HG03175 (cell line): ENCODE data around the gene CACNA1B.
"Not testable (repeated sequence)": the region's sequence is repeated elsewhere in the genome, so short reads cannot be mapped to it uniquely, and the experiment has no call there.

Source experiments
- ATAC-seq: cut with Tn5 transposase; IDR thresholded peaks from one replicate; pipeline ENCODE4 v1.9.1; 2021; ENCODE audit warnings: mild to moderate bottlenecking, moderate library complexity; ENCODE audit not compliant: unreplicated experiment

Gene CACNA1B

DNA sequence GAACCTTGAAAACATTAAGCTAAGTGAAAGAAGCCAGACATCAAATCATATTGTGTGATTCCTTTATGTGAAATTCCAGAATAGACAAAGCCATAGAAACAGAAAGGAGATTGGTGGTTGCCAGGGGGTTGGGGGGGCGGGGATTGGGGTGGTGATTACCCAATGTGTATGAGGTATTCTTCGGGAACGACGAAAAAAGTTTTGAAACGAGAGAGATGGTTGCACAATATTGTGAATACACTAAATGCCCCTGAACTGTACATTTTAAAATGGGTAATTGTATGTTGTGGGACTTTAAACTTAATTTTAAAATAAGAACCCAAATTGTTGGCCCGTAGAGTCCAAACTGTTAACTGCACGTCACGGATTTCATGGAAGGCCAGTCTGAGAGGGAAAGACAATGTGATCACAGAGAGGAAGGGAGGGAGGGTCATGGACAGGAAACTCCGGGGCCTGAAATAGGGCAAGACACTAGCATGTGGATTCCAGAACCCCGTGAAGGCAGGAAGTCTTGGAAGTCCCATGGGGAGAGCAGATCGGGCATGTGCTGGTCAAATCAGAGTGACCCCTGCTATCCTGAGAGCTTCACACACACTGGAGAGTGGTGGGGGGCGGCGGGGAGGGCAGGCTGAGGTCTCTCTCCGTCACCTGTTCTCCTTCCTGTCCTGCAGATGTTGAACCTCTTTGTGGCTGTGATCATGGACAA lies 218.4 kb downstream of the CACNA1B start:
- ATAC-seq = no peak

DNA sequence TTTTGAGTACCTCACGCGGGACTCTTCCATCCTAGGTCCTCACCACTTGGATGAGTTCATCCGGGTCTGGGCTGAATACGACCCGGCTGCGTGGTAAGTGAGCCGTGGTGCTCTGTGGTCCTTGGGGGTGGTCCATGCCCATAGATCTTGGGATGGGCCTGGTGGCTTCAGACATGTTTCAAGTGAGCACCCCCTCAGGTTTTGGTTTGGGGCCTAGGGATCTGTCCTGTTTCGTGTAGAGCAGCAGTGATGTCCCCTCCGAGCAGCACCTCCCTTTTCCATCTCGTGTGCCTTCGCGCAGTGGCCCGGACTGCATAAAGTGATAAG lies 218.9 kb downstream of the CACNA1B start:
- ATAC-seq = no peak

DNA sequence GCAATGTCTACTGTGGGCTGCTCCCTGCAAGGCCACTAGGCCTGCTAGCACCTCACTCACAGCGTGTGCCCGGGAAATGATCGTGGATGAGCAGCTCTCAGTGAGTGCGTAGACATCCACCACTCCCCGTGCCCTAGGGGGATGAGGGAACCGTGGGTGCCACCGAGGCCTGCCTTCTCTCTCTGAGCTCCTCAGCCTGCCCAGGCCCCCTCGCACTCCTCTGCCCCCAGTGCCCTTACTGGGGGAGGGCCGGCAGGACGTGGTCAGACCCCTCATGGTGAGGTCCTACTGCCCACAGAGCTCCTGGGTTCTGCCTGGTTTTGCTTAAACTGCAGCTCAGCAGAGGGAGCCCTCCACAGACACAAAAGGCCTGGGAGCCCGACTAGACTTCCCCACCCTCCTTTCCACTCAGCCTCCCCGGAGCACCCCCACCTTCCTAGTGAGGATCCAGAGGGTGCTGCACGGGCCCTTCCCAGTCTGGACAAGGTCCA lies 220.0 kb downstream of the CACNA1B start:
- ATAC-seq = no peak

DNA sequence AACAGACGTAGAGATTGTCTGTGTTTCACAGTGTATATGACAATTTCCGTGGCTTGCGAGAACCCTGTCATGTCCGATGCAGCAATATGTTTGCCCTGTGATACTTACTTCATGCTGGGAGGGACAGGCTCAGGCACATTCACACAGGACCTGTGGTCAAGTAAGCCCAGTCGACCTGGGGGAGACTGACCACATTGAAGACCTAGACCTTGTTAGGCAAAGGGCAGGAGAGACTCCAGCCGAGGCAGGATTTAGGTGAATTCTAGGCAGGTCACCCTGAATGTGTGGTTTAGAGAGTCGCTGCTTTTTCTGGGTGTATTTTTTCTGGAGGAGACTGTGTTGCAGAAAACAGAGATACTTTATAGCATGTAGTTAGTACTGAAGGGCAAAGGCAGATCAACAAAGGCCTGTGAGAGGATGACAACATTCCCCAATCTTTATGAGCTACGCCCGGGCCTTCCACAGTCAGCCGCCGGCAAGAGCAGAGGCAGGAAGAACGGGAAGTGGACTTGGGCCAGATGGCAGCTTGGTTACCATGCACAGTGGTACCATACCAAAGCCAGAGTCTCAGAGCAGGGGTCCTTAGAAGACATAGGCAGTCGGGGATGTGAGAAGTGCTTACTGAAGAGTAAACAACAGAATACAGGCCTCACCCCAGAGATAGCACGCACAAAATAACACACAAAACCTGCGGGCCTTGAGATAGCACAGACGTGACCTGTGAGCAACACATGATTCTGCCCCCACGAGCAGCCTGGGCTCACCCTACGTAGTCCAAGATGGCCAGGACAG lies 220.7 kb downstream of the CACNA1B start:
- ATAC-seq = no peak

DNA sequence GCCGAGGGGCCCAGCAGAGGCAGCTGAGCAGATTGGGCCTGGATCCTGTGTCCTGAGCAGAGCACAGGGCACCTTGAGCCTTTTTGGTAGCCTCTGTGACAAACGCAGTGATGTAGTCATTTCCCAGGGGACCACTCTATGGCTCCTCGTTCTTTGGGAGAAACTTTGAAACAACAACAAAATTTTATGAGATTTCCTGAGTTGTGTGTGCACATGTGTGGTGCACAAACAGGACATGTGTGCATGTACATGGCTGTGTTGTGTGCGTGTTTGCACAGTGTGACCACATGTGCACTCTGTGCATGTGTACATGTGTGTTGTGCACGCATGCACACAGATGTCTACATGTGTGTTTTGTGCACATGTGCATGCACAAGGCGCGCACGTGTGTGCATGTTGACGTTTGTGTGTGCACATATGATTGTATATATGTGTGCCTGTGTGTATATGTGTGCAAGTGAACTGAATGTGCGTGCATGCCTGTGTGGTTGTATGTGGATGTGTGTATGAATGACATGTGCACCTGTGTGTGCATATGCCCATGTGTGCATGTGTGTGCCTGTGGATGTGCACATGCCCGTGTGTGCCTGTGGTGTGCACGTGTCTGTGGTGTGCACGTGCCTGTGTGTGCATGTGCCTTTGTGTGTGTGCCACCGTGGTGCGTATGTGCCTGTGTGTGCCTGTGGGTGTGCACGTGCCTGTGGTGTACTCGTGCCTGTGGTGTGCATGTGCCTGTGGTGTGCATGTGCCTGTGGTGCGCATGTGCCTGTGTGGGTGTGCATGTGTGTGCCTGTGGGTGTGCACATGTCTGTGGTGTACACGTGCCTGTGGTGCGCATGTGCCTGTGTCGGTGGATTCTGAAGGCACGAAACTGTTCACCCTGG lies 221.6 kb downstream of the CACNA1B start:
- no peak for ATAC-seq

DNA sequence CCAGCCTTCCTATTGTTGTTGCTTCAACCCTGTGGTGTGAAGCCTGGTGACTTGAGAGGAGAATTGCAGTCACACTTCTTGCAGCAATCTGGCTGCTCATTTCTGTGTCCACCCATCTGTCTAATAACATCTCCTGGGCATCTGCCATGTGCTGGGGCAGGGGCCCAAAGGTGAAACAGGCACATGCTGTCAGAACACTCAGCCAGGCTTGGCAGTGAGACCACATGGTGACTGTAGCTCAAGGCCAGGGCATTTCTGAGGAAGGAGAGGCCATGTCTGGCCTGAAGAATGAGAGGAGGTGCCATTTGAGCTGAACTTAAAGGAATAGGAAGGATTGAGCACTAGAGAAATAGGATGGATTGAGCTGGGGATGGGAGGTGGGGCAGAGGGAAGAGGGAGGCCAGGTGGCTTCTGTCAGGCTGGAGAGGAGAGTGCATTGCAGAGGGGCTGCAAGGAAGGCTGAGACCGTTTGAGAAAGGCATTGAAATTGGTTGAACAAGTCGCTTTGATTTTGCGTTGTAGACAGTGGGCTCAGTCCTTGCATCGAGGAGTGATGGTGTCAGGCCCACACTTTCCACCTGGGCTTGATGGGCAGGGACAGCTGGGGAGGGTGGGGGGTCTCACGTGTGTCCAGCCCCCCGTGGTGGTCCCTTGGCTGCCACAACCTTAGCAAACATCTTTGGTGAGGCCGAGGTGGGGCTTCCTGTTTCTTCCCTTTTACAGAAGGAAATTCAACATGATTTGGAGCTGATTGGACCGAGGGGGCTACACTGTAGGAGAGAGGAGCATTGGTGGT lies 222.4 kb downstream of the CACNA1B start:
- no peak for ATAC-seq

DNA sequence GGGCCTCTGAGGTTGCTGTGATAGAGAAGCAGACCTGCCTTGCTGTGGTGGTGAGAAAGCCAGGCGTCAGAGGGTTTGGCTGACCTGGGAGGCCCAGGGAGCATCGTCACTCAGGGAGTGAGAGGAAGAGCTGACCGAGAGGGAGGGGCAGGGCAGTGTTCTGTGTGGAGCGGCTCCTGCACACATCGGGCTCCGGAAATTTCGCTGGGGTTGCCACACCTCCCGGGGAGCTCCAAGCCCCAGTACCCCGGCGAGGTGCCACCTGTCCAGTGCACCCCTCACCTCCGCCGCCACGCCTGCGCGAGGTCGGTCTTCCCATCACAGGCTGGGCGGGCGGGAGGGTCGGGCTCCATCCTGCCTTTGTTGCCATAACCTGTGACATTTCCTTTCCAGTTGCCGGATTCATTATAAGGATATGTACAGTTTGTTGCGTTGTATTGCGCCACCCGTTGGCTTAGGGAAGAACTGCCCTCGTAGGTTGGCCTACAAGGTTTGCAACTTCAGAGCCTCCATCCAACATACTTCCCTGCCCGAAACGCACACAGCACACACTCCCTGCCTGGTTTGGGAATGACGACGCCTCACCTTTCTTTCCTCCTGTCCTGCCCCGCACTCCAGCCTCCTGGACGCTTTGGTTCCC lies 223.2 kb downstream of the CACNA1B start:
- no peak for ATAC-seq

DNA sequence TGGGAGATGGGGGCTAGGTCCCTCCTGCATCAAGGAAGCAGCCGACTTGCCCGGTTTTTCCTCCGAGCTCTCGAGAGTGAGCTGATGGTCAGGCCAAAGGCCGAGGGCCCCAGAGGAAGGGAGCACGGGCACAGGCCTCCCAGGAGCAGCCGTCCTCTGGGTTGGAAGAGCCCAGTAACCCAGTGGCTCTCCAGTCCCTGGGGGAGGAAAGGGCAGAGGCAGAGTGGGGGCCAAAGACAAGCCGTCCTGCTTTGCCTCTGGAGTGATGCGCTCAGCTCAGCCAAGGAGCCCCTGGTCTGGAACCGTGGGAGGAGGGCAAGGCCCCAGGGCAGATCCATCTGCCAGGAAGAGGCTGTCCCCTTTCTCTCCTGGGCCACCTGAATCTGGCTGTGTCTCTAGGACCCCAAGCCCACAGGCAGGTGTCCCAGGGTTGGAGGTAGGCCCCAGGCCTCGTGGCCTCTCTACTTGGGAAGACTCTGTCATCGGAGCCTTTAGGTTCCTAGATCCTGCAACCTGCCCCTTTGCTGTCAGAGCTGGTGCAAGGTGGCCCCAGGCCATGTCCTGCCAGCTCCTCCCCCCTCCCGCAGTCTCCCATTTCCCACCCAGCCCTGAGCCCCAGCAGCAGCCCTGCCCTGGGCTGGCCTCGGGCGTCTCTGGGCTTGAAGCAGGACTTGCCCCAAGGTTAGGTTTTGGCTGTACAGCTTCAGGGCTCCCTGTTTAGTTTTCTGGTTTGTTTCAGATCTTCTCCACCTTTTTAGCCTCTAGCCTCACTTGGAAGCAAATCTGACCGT lies 224.1 kb downstream of the CACNA1B start:
- ATAC-seq = no peak

DNA sequence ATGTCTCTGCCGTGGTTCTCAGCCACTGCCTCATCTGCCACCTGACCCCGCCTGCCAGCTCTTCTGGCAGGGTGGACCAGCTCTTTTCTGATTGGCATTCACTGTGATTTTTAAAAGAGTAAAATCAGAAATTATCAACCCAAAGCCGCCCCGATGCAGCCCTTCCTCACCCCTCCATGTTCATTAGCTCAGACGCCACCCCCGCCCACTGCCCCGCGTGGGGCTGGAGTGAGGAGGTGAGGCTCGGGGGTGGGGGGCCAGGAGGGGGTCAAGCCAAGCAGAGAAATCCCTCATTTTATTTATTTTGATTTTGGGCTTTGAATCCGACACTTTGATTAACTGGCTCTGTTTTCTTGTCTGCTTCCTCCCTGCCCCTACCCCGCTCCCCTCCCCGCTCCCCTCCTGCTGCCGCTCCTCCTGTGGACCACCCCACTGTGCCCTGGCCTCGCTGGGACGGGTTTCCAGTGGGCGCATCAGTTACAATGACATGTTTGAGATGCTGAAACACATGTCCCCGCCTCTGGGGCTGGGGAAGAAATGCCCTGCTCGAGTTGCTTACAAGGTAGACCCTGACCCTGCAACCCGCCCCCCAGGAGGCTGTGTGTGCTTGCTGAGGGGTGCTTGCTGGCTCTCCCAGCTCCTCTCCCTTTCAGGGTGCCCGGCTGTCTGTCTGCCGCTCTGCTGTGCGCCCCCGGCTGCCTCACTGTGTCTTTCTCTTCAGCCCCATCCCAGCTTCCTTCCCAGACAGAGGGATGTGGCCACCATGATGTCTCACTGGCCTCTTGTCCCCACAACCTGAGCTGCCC lies 224.9 kb downstream of the CACNA1B start:
- ATAC-seq = no peak

DNA sequence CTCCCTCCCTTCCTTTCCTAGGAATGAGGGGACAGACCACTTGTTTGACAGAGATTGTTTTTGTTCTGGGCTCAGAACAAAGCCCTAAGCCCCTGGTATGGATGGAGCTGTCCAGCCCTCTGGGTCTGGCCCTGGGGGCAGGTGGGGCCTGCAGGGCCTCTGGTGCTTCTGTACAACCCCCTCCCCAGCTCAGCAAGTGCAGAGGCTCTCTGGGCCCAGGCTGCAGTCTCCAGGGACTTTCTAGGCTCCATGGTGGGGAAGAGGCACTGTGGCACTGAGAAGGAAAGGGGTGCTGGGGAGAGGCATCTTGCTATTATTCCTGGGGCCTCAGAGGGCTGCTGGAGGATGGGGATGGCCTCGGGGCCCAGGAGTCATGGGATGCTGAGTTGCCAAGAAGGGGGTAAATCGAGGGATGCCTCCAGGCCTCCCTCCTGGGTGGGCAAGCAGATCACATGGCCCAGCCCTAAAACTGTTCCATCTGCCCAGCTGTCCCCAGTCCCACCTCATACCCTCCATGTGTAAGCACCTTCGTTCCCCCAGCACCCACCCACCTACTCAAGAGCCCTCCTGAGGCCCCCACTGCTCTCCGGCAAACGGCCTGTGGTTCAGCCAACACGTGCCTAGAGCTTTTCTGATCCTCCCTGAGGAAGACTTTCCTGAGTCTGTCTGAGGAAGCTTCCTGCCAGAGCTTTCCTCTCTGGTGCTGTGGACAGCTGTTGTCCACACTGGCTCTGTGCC lies 225.7 kb downstream of the CACNA1B start:
- ATAC-seq = no peak

DNA sequence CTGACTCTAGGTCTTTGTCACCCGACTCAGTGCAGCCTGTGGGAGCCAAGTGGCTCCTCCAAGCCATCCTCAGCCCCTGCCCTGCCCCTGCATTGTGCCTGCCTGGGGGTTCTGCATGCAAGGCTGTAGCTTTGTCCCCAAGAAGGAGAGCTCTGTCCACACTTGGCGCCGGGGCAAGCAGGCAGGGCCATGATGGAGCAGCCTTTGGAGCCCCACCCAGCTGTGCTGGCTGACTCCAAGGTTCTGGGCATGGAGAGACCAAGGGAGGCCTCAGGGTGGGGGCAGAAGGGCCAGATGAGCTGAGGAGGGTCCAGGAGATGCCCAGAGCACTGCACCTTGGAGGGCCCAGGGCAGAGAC lies 226.2 kb downstream of the CACNA1B start:
- ATAC-seq = no peak

DNA sequence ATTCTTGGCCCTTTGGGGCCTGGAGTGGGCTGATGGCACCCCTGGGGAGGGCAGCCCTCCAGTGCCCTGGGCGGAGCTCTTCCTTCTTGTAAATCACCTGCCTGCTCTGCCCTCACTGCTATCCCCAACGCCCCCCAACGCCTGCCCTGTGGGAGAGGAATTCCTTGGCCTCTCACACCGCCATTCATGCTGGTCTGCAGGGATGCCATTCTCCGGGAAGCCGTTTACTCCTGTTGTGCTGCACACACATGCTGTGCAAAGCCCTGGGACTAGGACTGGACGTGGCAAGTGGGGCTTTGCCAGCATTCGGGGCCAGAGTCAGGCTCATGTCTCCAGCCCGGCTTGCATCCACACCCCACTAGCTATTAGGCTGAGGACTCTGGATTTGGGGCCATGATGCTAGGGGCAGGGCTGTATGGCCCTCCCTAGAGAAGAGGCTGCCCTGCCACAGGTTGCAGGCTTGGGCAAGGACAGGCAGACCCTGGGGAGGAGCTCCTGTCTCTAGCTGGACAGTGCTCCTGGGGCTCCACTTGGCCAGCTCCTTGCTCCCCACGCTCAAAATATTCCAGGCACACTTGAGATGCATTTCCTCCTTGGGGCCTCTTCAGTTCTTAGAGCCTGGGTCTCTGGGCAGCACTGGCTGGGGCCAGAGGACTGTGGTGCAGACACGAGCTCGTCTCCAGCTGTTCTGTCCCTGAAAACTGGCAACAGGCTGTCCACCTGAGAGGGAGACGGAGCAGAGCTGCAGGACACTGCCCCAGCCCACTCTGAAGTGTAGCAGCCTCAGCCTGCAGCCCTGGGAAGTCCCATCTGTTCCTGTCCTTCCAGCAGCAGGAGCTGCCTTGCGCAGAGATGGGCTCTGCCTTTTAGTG lies 226.9 kb downstream of the CACNA1B start:
- ATAC-seq = no peak

DNA sequence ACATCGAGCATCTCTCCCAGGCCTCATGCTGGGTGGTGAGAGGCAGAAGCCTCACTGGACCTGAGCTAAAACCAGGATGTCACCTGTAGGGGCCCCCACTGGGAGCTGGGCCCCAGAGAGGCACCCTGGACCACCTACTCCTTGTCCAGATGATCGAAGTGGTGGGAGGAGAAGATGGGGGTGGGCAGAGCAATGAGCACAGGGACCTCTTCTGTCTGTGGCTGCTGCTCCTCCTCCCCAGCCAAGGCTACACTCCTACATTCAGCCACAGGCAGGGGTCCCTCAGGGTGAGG lies 227.5 kb downstream of the CACNA1B start:
- ATAC-seq = no peak

DNA sequence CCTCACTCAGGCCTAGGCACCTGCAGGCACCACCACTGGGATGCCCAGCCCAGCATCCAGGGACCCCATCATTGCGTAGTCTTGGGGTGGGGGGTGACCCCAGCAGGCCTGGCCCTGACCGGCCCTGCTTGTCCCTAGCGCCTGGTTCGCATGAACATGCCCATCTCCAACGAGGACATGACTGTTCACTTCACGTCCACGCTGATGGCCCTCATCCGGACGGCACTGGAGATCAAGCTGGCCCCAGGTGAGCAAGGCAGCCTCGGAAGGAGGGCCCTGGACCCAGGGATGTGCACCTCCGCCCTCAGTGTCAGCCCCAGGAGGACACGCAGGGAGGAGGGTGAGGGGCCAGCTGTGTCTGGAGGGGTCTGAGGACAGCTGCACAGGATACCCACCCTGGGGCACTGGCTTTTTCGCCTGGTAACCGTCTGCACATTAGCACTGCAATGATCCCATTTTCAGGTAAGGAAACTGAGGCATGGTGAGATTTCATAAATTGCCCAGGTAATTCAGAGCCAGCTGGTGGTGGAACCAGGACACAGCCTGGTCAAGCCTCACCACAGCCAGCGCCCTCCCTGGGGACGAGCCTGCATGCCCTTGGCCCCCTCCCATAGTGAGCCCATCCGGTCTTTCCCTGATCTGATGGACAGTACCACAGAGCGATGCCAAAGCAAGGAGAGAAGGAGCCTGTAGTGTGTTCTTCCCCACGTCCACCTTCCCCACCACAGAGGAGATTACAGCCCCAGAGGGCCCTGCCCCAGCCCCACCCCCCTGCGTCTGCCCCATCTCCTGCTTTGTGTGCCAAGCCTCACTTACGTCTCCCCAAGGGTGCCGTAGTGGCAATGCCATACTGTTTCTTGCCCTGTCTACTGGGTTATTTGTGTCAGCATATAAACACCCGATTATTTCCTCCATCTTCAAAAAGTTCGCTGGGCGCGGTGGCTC lies 228.3 kb downstream of the CACNA1B start:
- ATAC-seq = no peak

DNA sequence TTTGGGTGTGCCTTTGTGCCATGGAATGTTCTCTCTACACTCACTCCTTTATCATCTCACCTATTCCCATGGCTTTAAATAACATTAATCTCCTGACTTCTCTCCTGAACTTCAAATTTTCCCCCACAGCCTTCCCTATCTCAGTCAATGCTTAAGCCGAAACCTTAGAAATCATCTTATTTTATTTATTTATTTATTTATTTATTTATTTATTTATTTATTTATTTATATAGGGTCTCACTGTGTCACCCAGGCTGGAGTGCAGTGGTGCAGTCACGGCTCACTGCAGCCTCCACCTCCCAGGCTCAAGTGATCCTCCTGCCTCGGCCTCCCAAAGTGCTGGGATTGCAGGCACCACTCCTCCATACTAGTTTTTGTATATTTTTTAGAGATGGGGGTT lies 229.5 kb downstream of the CACNA1B start:
- not testable (repeated sequence) for ATAC-seq

DNA sequence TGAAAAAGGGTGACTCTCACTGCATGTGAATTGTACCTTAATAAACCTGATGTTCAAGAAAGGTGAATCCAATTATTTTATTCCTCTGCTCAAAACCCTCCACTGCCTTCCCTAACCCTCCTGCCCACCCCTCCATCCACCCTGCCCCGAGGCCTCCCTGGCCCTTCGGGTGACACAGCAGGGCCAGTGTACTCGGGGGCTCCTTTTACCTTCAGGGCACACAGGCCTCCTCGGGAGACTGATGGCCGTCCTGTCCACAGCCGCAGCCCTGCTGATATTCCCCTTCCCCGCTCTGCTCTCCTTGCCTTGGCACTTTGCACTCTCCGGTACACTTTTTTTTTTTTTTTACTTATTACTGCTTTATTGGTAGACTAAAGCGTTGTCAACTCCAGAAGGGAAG lies 234.0 kb downstream of the CACNA1B start:
- ATAC-seq = no peak
